ENCODE results near the gene PROZ.

GRCh38 chr13:113178896-113179167 lies 20.4 kb downstream of the PROZ start:
- TF ChIP-seq, protein P1, sequence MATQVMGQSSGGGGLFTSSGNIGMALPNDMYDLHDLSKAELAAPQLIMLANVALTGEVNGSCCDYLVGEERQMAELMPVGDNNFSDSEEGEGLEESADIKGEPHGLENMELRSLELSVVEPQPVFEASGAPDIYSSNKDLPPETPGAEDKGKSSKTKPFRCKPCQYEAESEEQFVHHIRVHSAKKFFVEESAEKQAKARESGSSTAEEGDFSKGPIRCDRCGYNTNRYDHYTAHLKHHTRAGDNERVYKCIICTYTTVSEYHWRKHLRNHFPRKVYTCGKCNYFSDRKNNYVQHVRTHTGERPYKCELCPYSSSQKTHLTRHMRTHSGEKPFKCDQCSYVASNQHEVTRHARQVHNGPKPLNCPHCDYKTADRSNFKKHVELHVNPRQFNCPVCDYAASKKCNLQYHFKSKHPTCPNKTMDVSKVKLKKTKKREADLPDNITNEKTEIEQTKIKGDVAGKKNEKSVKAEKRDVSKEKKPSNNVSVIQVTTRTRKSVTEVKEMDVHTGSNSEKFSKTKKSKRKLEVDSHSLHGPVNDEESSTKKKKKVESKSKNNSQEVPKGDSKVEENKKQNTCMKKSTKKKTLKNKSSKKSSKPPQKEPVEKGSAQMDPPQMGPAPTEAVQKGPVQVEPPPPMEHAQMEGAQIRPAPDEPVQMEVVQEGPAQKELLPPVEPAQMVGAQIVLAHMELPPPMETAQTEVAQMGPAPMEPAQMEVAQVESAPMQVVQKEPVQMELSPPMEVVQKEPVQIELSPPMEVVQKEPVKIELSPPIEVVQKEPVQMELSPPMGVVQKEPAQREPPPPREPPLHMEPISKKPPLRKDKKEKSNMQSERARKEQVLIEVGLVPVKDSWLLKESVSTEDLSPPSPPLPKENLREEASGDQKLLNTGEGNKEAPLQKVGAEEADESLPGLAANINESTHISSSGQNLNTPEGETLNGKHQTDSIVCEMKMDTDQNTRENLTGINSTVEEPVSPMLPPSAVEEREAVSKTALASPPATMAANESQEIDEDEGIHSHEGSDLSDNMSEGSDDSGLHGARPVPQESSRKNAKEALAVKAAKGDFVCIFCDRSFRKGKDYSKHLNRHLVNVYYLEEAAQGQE (IDR thresholded peaks at IDR 0.05; ENCODE audit: low read depth, low read length) = no peak
- TF ChIP-seq TAF1 (IDR thresholded peaks at IDR 0.05; ENCODE audit: borderline replicate concordance, low read depth, low read length) (no peak), CTCF (IDR thresholded peaks at IDR 0.05) (no peak)

Measured in SK-N-SH (cell line).